Right lobe of liver (tissue), 4 donors: ENCODE measurements around the gene MCRS1.

Source experiments
- CTCF ChIP-seq, 4 donors: fragments of 200-600 bp in 3 of 4; fragments of 450-650 bp in 1 of 4; IDR thresholded peaks; one replicate each; pipeline versions ENCODE4 v1.5.1 to v1.8.0; 2016 to 2022; ENCODE audit warnings: antibody characterized with exemption in 4 of 4, mild to moderate bottlenecking in 2 of 4
- POLR2A ChIP-seq: fragments of 450-650 bp; IDR thresholded peaks from one replicate; pipeline ENCODE4 v1.6.1; 2017; ENCODE audit warnings: antibody characterized with exemption, mild to moderate bottlenecking
- donor health status: DM: no; HTN: no; CAD: no.
- donor health status: DM: no; HTN: no; CAD: no.
- donor health status: DM: no; HTN: yes; CAD: no.

DNA sequence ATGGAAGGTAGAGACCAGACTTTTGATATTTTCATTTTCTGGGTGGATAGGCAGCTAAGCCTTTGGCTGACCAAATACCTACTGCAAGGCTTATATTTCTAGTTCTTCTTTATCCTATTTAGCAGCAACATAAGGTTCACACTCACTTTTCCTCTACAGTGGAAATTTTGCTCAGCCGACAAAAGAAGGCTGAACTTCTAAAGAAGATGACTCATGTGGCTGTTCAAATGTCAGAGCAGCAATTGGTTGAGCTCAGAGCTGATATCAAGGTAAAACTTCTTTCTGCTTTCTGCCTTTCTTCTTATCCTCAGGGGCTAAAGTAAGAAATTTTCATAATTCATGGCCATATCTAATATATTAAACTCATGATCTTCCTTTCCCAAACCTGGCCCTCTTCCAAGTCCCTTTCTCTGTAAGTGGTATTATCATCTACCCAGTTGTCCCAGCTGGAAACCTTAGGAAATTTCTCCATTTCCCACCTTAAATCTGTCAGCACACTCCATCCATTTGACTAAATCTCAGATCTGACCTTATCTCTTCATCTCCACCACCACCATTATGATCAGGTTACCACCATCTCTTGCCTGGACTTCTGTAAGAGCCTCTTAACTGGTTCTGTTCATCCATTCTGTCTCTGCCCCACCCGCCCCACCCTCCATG is 48.9 kb downstream of the MCRS1 start:
- TF ChIP-seq CTCF (IDR thresholded peaks at IDR 0.05) (no peak), POLR2A (no peak)
